Activated T-cell treated with anti-CD3 and anti-CD28 coated beads, Interleukin-2, amount 50 U/mL, for 4 hours (primary cell): ENCODE measurements around the gene PCARE. TPM values are rescaled to one million over a fixed set of nuclear protein-coding genes. Genes with fewer than 3 reads are reported as not detected.

ENCODE experiments used
- ATAC-seq, 2 donors: fragments of 200-7000 bp; cut with Tn5 transposase; one replicate each; pipeline ENCODE4 v1.10.0; 2021
- DNase-seq: peaks from one replicate; pipeline ENCODE4 v3.0.0-alpha.2; 2020
- H3K27me3 Mint-ChIP-seq: one replicate; pipeline ENCODE4 v1.8.0; 2021; ENCODE audit warnings: low read depth, mixed read lengths
- H3K36me3 Mint-ChIP-seq: one replicate; pipeline ENCODE4 v1.8.0; 2022; ENCODE audit warnings: mixed read lengths; ENCODE audit not compliant: insufficient read depth
- H3K4me1 Mint-ChIP-seq: one replicate; pipeline ENCODE4 v1.8.0; 2021; ENCODE audit warnings: low read depth, mixed read lengths
- H3K4me3 Mint-ChIP-seq: one replicate; pipeline ENCODE4 v1.8.0; 2021; ENCODE audit warnings: mild to moderate bottlenecking, moderate library complexity, mixed read lengths
- H3K9me3 Mint-ChIP-seq: one replicate; pipeline ENCODE4 v1.8.0; 2021; ENCODE audit warnings: mixed read lengths
- total RNA-seq, 3 donors: library from RNA; stranded (reverse); gene quantifications; one replicate each; pipeline ENCODE4 v1.2.1, GENCODE V29; 2021

PCARE gene
- not detected for total RNA-seq

- Mint-ChIP-seq H3K4me3 (no peak within 1 kb of the TSS), H3K27me3 (no peaks in the 10 kb centered on the region), H3K9me3 (peaks cover 4% of the 10 kb centered on the region), H3K36me3 (no peaks in the 10 kb centered on the region), H3K4me1 (no peaks in the 10 kb centered on the region)
- DNase-seq = no peak
- ATAC-seq = no peak
Observed at GRCh38 chr2:29074411-29074810, at the start of gene PCARE. TSS of gene PCARE (minus strand) at chr2:29074523. CDS start at chr2:29074261, 262 bp downstream.

DNA sequence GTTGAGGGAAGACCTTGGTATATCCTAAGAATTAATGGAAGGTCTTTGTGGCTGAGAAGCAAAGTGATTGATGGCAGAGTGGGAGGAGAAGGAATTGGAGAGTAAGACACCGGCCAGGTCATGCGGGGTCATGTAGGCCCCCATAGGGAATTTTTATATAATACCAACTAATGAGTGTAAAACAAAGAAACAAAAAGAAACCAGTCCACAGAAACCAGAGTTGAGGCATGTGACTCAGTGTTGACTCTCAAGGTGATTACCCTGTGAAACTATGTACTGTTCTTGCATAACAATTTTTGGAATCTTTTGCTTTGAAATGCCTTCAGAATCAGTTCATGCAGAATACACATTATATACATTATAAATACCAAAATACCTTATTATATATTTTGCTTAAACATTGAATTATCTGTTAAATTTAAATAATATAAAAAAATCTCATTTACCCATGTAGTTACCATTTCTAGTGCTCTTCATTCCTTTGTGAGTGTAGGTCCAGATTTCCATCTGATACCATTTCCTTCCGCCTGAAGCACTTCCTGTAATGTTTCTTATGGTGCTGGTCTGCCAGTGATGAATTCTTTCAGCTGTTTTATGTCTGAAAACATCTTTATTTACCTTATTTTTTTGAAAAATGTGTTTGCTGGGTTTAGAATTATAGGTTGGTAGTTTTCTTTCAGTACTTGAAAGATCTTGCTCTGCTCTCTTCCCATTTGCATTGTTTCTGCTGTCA, 49.5 kb upstream of the PCARE start:
- Mint-ChIP-seq H3K27me3 (no peaks in the 10 kb centered on the region), H3K4me1 (peaks cover 51% of the 10 kb centered on the region), H3K9me3 (peaks cover 15% of the 10 kb centered on the region), H3K4me3 (no peak overlapping the region), H3K36me3 (peaks cover 50% of the 10 kb centered on the region)
- DNase-seq (no peak), ATAC-seq (peak; percentile 95 to 96)

- peaks cover 15% of the 10 kb centered on the region for H3K9me3 Mint-ChIP-seq
- peaks cover 40% of the 10 kb centered on the region for H3K36me3 Mint-ChIP-seq
- ATAC-seq (no peak), DNase-seq (no peak)
- H3K4me3 Mint-ChIP-seq = no peak overlapping the region
- peaks cover 58% of the 10 kb centered on the region for H3K4me1 Mint-ChIP-seq
- no peaks in the 10 kb centered on the region for H3K27me3 Mint-ChIP-seq
Observed at GRCh38 chr2:29120846-29121245, 46.5 kb upstream of the PCARE start.

GRCh38 chr2:29119211-29119610, 44.9 kb upstream of the PCARE start:
- peaks cover 10% of the 10 kb centered on the region for H3K9me3 Mint-ChIP-seq
- H3K27me3 Mint-ChIP-seq = no peaks in the 10 kb centered on the region
- H3K36me3 Mint-ChIP-seq = peaks cover 25% of the 10 kb centered on the region
- H3K4me3 Mint-ChIP-seq = no peak overlapping the region
- H3K4me1 Mint-ChIP-seq = peaks cover 57% of the 10 kb centered on the region
- DNase-seq (no peak), ATAC-seq (no peak)

DNA sequence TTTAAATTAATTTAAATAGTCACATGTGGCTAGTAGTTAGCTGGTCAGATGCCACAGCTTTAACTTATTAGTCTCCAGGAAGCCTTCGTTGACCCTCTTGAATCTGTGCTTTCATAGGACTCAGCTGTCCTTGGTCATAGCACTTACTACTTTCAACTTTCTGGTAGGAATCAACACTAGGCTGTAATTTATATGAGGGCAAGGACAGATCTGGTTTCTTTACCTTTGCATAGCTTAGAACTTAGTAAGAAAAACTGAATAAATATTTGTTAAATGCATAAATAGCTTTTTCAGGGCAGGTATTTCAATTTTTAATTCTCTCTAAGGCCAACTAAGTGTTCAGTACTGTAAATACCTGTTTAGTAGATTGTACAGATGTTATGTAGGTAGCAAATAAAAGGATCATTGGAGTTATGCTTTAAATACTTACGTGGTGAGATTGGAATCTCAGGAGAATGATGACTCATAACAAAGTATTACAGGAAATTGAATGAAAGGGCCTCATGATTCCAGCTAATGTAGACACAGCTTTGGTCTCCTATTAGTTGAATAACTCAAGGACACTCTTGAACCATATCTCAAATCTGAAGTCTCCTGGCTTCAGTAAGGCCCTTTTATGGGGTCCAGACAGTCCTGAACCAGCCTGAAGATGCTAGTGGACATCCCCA, 43.4 kb upstream of the PCARE start:
- no peak for ATAC-seq
- peaks cover 47% of the 10 kb centered on the region for H3K4me1 Mint-ChIP-seq
- H3K4me3 Mint-ChIP-seq = peak overlapping the region; percentile 54

GRCh38 chr2:29115797-29116781, 41.8 kb upstream of the PCARE start:
- peak; percentile 59 to 61 for ATAC-seq
- Mint-ChIP-seq H3K4me1 (peaks cover 48% of the 10 kb centered on the region), H3K27me3 (no peaks in the 10 kb centered on the region), H3K4me3 (peak overlapping the region; percentile 93), H3K9me3 (no peaks in the 10 kb centered on the region), H3K36me3 (peaks cover 3% of the 10 kb centered on the region)
- peak; percentile 55 for DNase-seq

More for the DNA sequence above, 43.4 kb upstream of the PCARE start:
- Mint-ChIP-seq H3K9me3 (no peaks in the 10 kb centered on the region), H3K36me3 (peaks cover 13% of the 10 kb centered on the region), H3K27me3 (no peaks in the 10 kb centered on the region)
- no peak for DNase-seq

GRCh38 chr2:29114946-29115609, 40.8 kb upstream of the PCARE start, which contains the start of gene CLIP4:
TSS of gene CLIP4 (plus strand) at chr2:29115415. CDS start at chr2:29121389, 5,974 bp downstream.
- peak; percentile 80 for DNase-seq
- peak; percentile 73 to 78 for ATAC-seq
- Mint-ChIP-seq H3K9me3 (no peaks in the 10 kb centered on the region), H3K4me3 (peak within 1 kb of the TSS; percentile 93), H3K27me3 (no peaks in the 10 kb centered on the region), H3K36me3 (peaks cover under 1% of the 10 kb centered on the region), H3K4me1 (peaks cover 45% of the 10 kb centered on the region)

DNA sequence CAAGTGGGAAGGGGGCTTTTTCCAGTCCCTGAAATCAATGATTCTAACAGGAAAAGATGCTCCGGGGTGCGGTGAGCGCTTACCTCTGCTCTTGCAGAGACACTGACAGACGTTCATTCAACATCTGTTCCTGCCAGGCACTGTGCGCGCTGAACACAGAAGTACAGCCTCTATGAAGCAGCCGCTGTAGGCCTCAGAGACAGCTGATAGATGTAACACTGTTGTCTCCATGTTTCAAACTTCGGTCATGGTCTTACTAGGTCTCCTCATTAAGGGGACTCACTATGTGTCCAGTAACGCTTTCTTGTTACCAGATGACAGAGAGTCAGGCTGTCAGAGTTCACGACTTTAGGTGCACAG, 40.2 kb upstream of the PCARE start:
- Mint-ChIP-seq H3K4me3 (peak overlapping the region; percentile 87), H3K9me3 (no peaks in the 10 kb centered on the region), H3K27me3 (no peaks in the 10 kb centered on the region), H3K4me1 (peaks cover 39% of the 10 kb centered on the region), H3K36me3 (no peaks in the 10 kb centered on the region)
- DNase-seq = peak; percentile 5
- no peak for ATAC-seq

DNA sequence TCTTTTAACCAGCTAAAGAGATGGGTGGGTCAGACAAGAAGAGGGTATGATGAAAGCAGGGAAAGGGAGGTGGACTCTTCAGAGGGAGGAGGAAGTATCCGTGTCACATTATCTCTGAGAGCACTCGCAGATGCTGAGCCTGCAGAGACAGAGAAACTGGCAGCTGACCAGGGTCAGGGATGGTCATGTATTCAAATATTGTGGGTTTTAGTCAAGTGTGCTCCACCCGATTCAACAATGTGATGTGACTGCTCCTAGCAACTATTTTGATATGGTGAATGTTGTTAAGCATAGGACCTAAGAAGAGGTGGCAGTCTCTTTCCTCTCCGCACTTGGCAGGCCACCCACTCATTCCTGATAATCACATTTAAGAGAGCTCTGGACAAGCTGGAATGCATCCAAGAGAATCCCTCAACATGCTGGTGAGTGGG, 39.6 kb upstream of the PCARE start:
- DNase-seq (no peak), ATAC-seq (no peak)
- no peaks in the 10 kb centered on the region for H3K36me3 Mint-ChIP-seq
- H3K27me3 Mint-ChIP-seq = no peaks in the 10 kb centered on the region
- H3K9me3 Mint-ChIP-seq = no peaks in the 10 kb centered on the region
- H3K4me1 Mint-ChIP-seq = peaks cover 33% of the 10 kb centered on the region
- H3K4me3 Mint-ChIP-seq = peak overlapping the region; percentile 87

- DNase-seq = no peak
- Mint-ChIP-seq H3K27me3 (no peaks in the 10 kb centered on the region), H3K9me3 (no peaks in the 10 kb centered on the region), H3K4me1 (peaks cover 29% of the 10 kb centered on the region), H3K4me3 (no peak overlapping the region), H3K36me3 (no peaks in the 10 kb centered on the region)
- ATAC-seq = no peak
Observed at GRCh38 chr2:29113027-29113686, 38.8 kb upstream of the PCARE start.

DNA sequence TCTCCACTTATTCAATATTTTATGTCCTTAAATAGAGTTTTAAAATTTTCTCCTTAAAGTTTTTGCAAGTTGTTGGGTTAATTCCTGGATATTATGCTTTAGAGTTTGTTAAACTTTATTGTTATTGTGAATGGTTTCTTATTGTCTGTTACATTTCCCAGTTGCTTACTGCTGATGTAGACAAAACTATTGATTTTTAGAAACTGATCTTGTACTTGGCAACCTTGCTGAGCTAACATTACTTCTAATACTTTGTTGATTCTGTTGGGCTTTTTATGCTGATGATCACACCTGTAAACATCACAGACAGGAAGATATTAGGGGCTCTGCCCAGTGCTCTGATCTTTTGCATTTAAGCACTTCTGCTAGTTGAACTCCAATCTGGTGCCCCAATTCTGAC, 38.1 kb upstream of the PCARE start:
- H3K36me3 Mint-ChIP-seq = no peaks in the 10 kb centered on the region
- DNase-seq (no peak), ATAC-seq (no peak)
- H3K4me1 Mint-ChIP-seq = peaks cover 21% of the 10 kb centered on the region
- H3K4me3 Mint-ChIP-seq = no peak overlapping the region
- H3K27me3 Mint-ChIP-seq = no peaks in the 10 kb centered on the region
- H3K9me3 Mint-ChIP-seq = no peaks in the 10 kb centered on the region

- Mint-ChIP-seq H3K27me3 (no peaks in the 10 kb centered on the region), H3K36me3 (no peaks in the 10 kb centered on the region), H3K9me3 (no peaks in the 10 kb centered on the region), H3K4me1 (peaks cover 8% of the 10 kb centered on the region), H3K4me3 (no peak overlapping the region)
- ATAC-seq = no peak
- DNase-seq = no peak
Observed at GRCh38 chr2:29110916-29111535, 36.7 kb upstream of the PCARE start.

- Mint-ChIP-seq H3K36me3 (no peaks in the 10 kb centered on the region), H3K4me1 (peaks cover 3% of the 10 kb centered on the region), H3K27me3 (no peaks in the 10 kb centered on the region), H3K9me3 (no peaks in the 10 kb centered on the region), H3K4me3 (no peak overlapping the region)
- DNase-seq (no peak), ATAC-seq (no peak)
Observed at GRCh38 chr2:29109246-29109645, 34.9 kb upstream of the PCARE start.
